ENCODE results near the gene LNX1.

GRCh38 chr4:53583513-53583912 lies 7.8 kb downstream of the LNX1 start:
- TF ChIP-seq ZNF274 (IDR thresholded peaks at IDR 0.05; ENCODE audit: low read depth, low read length) (no peak), SUZ12 (IDR thresholded peaks at IDR 0.05; ENCODE audit: extremely low read depth, insufficient read depth, insufficient read length) (no peak), YY1 (IDR thresholded peaks at IDR 0.05; ENCODE audit: insufficient read depth, insufficient read length) (no peak)
